ENCODE results near the gene GPR183. TPM values are rescaled to one million over a fixed set of nuclear protein-coding genes. Genes with fewer than 3 reads are reported as not detected.
A peak's percentile ranks its signal among the peaks of the same experiment; 100 is the strongest.

The GPR183 gene
- total and polyA plus RNA-seq, 10 of the 15 experiments (the other 5 are each of a cell fraction or from before 2014, with no cell fraction given), result 134 to 669 (median 225) TPM

DNA sequence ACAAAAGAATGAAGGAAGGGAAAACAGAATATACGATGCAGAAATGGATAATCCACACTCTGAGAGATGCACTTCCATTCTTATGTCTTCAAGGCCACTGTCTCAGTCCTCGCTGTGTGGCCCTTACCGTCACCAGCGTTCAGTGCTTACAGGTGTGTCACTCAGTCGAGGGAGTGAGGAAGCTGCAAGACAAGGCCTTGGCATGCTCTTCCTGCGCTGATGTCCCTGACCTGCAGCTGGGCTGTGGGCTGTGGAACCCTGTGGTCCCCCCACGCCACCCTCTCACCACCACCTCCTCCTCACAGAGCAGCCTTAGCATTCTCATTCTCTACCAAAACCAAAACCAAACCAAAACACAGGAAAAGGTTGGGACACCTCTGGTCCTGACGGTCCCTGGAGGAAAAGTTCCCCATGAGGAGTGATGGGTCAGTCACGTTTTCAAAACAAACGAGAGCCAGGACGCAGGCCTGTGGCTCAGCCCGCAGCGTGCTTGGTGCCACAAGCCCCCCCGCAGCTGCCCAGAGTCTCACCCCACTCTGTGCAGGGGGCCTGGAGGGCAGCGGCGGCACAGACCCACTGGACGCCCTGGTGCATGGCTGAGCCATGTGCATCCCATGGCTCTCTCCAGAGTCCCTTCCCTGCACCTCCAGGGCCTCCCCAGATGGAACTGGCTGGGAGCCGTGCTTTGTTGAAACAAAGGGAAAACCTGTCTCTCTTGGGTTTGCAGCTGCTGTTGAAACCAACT lies 48.2 kb upstream of the GPR183 start (continued):
- TF ChIP-seq, protein P1, sequence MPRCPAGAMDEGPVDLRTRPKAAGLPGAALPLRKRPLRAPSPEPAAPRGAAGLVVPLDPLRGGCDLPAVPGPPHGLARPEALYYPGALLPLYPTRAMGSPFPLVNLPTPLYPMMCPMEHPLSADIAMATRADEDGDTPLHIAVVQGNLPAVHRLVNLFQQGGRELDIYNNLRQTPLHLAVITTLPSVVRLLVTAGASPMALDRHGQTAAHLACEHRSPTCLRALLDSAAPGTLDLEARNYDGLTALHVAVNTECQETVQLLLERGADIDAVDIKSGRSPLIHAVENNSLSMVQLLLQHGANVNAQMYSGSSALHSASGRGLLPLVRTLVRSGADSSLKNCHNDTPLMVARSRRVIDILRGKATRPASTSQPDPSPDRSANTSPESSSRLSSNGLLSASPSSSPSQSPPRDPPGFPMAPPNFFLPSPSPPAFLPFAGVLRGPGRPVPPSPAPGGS (IDR thresholded peaks at IDR 0.05; ENCODE audit: borderline replicate concordance, insufficient read depth, low read depth, low read length, poor library complexity, severe bottlenecking), result no peak
- TF ChIP-seq BHLHE40 (IDR thresholded peaks at IDR 0.05; ENCODE audit: borderline replicate concordance in 1 of 2, low read depth in 2 of 2, low read length in 1 of 2), result peak in 1 of 2 experiments; percentile 17; a peak in 1 of 4 replicates
- TF ChIP-seq RFX5 (IDR thresholded peaks at IDR 0.05; ENCODE audit: low read depth, low read length), result no peak
- TF ChIP-seq TCF12 (IDR thresholded peaks at IDR 0.05; ENCODE audit: low read depth, low read length), result 0 out of 2 replicates have a peak, but pooled peaks have one; percentile 20
- TF ChIP-seq EED (IDR thresholded peaks at IDR 0.05; ENCODE audit: low read depth), result peak; percentile 31; the same call in 1 of the 2 replicates
- TF ChIP-seq KDM1A (IDR thresholded peaks at IDR 0.05; ENCODE audit: borderline replicate concordance), result no peak
- TF ChIP-seq, protein P2, sequence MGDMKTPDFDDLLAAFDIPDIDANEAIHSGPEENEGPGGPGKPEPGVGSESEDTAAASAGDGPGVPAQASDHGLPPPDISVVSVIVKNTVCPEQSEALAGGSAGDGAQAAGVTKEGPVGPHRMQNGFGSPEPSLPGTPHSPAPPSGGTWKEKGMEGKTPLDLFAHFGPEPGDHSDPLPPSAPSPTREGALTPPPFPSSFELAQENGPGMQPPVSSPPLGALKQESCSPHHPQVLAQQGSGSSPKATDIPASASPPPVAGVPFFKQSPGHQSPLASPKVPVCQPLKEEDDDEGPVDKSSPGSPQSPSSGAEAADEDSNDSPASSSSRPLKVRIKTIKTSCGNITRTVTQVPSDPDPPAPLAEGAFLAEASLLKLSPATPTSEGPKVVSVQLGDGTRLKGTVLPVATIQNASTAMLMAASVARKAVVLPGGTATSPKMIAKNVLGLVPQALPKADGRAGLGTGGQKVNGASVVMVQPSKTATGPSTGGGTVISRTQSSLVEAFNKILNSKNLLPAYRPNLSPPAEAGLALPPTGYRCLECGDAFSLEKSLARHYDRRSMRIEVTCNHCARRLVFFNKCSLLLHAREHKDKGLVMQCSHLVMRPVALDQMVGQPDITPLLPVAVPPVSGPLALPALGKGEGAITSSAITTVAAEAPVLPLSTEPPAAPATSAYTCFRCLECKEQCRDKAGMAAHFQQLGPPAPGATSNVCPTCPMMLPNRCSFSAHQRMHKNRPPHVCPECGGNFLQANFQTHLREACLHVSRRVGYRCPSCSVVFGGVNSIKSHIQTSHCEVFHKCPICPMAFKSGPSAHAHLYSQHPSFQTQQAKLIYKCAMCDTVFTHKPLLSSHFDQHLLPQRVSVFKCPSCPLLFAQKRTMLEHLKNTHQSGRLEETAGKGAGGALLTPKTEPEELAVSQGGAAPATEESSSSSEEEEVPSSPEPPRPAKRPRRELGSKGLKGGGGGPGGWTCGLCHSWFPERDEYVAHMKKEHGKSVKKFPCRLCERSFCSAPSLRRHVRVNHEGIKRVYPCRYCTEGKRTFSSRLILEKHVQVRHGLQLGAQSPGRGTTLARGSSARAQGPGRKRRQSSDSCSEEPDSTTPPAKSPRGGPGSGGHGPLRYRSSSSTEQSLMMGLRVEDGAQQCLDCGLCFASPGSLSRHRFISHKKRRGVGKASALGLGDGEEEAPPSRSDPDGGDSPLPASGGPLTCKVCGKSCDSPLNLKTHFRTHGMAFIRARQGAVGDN (IDR thresholded peaks at IDR 0.05), result peak; percentile 71

All from GM12878 (cell line).